ENCODE measurements around the gene MAP3K9.

DNA sequence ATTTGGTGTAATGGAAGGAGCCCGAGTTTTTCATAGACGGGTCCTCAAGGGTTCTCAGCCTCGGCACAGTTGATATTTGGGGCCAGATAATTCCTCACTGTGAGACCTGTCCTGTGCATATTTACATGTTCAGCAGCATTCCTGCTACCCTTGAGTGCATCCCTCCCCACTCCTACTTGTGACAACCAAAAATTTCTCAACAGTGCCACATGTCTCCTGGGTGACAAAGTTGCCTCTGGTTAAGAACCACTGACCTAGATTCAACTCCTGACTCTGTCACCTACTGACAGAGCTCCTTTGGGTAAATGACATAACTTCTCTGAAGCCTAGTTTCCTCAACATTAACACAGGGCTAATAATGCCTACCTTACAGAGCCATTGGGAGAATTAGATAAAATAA, 107.2 kb downstream of the MAP3K9 start:
- TF ChIP-seq GATA2 (IDR thresholded peaks at IDR 0.05; ENCODE audit: low read depth, low read length) (no peak), GATA3 (IDR thresholded peaks at IDR 0.05; ENCODE audit: low read depth, low read length) (no peak)
